Spleen (tissue), 11 donors: ENCODE data around the gene PCNX3. TPM values are rescaled to one million over a fixed set of nuclear protein-coding genes. Genes with fewer than 3 reads are reported as not detected.
A peak's percentile ranks its signal among the peaks of the same experiment; 100 is the strongest.
"Not testable (repeated sequence)": the region's sequence is repeated elsewhere in the genome, so short reads cannot be mapped to it uniquely, and the experiment has no call there.

Experiments
- DNase-seq: peaks from one replicate; pipeline ENCODE4 v3.0.0-alpha.2; 2020
- H3K27ac ChIP-seq, 8 donors: fragments of 200-600 bp; sonication (generic) in 7 of 8; 1 replicate in 4 of 8; 2 replicates in 4 of 8; pipeline versions ENCODE4 v1.5.0 to v1.8.0; 2016 to 2021; ENCODE audit warnings: inconsistent platforms in 4 of 8, mild to moderate bottlenecking in 4 of 8, moderate library complexity in 1 of 8
- H3K27me3 ChIP-seq, 7 donors: fragments of 200-600 bp; sonication (generic) in 6 of 7; replicated peaks in 1 of 7; 1 replicate in 4 of 7; 2 replicates in 3 of 7; pipeline versions ENCODE4 v1.5.0 to v1.8.0; 2016 to 2021; ENCODE audit warnings: inconsistent platforms in 3 of 7, mild to moderate bottlenecking in 1 of 7
- H3K36me3 ChIP-seq, 6 donors: fragments of 200-600 bp; sonication (generic) in 5 of 6; 1 replicate in 4 of 6; 2 replicates in 2 of 6; pipeline versions ENCODE4 v1.5.0 to v1.8.0; 2016 to 2021; ENCODE audit warnings: inconsistent platforms in 2 of 6
- H3K4me1 ChIP-seq, 6 donors: fragments of 200-600 bp; sonication (generic) in 5 of 6; 1 replicate in 3 of 6; 2 replicates in 3 of 6; pipeline versions ENCODE4 v1.5.0 to v1.8.0; 2016 to 2021; ENCODE audit warnings: inconsistent platforms in 3 of 6
- H3K4me3 ChIP-seq, 8 donors: fragments of 200-600 bp; sonication (generic) in 7 of 8; 1 replicate in 4 of 8; 2 replicates in 4 of 8; pipeline versions ENCODE4 v1.5.0 to v1.8.0; 2016 to 2021; ENCODE audit warnings: inconsistent platforms in 4 of 8, mild to moderate bottlenecking in 4 of 8, moderate library complexity in 2 of 8
- H3K9me3 ChIP-seq, 8 donors: fragments of 200-600 bp; sonication (generic) in 7 of 8; 1 replicate in 4 of 8; 2 replicates in 4 of 8; pipeline versions ENCODE4 v1.5.0 to v1.8.0; 2016 to 2021; ENCODE audit warnings: inconsistent platforms in 4 of 8
- CTCF ChIP-seq, 11 experiments: fragments of 200-600 bp in 7 of 11; fragments of 450-650 bp in 4 of 11; sonication (generic) in 4 of 11; IDR thresholded peaks in 8 of 11; conservative IDR thresholded peaks in 3 of 11; 1 replicate in 7 of 11; 2 replicates in 4 of 11; pipeline versions ENCODE4 v1.4.0 to v1.8.0; 2016 to 2021; ENCODE audit warnings: antibody characterized with exemption in 11 of 11, inconsistent platforms in 4 of 11, mild to moderate bottlenecking in 1 of 11
- POLR2A ChIP-seq, 3 donors: fragments of 450-650 bp; IDR thresholded peaks; one replicate each; pipeline ENCODE4 v1.5.1; 2017; ENCODE audit warnings: antibody characterized with exemption in 3 of 3, mild to moderate bottlenecking in 1 of 3
- POLR2AphosphoS5 ChIP-seq, 3 donors: sonication (generic); formaldehyde crosslinking; IDR thresholded peaks; one replicate each; pipeline ENCODE4 v1.5.1; 2017; ENCODE audit warnings: antibody characterized with exemption in 3 of 3
- WGBS, 5 donors: extraction: QIAGEN DNeasy Blood & Tissue Kit in 3 of 5; methylation state at CpG; one replicate each; pipeline versions ENCODE4 v1.1.5 to v1.1.7; 2013 to 2018; 5-methylcytosine and 5-hydroxymethylcytosine counted together
- intact Hi-C: fragments of 100-400 bp; cut with DNase I; formaldehyde crosslinking; loops from one replicate; pipeline ENCODE4 v1.15.0; 2023; ENCODE audit warnings: low total_unique reads
- polyA plus RNA-seq, 3 donors: library from polyadenylated mRNA; stranded (reverse); fragments of 200-250 nt; gene quantifications; one replicate each; pipeline ENCODE4 v1.2.1, GENCODE V29; 2013
- total RNA-seq, 7 donors: library from RNA; depleted of rRNA in 3 of 7; stranded (reverse); fragments of >200 nt in 3 of 7; fragmentation: NEBNext Ultra II Directional in 4 of 7; extraction: Animal tissue kit (Norgen Biotek cat#: 25700) in 4 of 7; gene quantifications; one replicate each; pipeline versions ENCODE4 v1.1.0 to v1.2.1, GENCODE V29; 2016 to 2021
- donor health status: healthy with polysubstance abuse.
- donor health status: DM: no; HTN: no; CAD: no; lungs with moderate emphysema.
- donor health status: DM: no; HTN: no; CAD: no.
- donor health status: Bipolar disorder and iron deficiency.
- donor health status: healthy.
- donor health status: DM: no; HTN: no; CAD: no.
- donor health status: DM: yes; HTN: yes; CAD: no.

Gene PCNX3
- total and polyA plus RNA-seq, 10 donors: 9.2 to 51.3 (median 46.9) TPM

- Histone ChIP-seq H3K27me3 (no peaks in the 10 kb centered on the region), H3K36me3 (peaks cover 9 to 69% (median 66%) of the 10 kb centered on the region in 6 donors), H3K4me3 (no peak overlapping the region), H3K27ac (peak overlapping the region in 3 of 8 donors; percentile 13 to 99 (median 50)), H3K4me1 (peaks cover 17 to 83% (median 50%) of the 10 kb centered on the region in 6 donors), H3K9me3 (no peaks in the 10 kb centered on the region)
- intact Hi-C loops: no loop called here
- peak; percentile 70 for DNase-seq
- WGBS, 5 donors: 87 to 95% (median 93%) methylated on average over 9 of the region's 9 CpGs
- TF ChIP-seq CTCF (IDR thresholded peaks at IDR 0.05 in 8 of 11, conservative IDR thresholded peaks at IDR 0.05 in 3 of 11) (no peak), POLR2A (IDR thresholded peaks at IDR 0.05) (no peak), POLR2AphosphoS5 (IDR thresholded peaks at IDR 0.05) (no peak)
Observed at GRCh38 chr11:65660038-65660437, 44.5 kb downstream of the PCNX3 start.

GRCh38 chr11:65660908-65661307, 45.3 kb downstream of the PCNX3 start:
- 92 to 98% (median 93%) methylated on average over 8 to 9 of the region's 9 CpGs for WGBS, 5 donors
- H3K27ac ChIP-seq: peak overlapping the region in 2 of 8 donors; percentile 99
- H3K4me3 ChIP-seq: peak overlapping the region in 3 of 8 donors; percentile 85 to 97 (median 91)
- H3K9me3 ChIP-seq, H3K27me3 ChIP-seq, intact Hi-C loops: not testable (repeated sequence)
- peaks cover 9 to 61% (median 58%) of the 10 kb centered on the region in 6 donors for H3K36me3 ChIP-seq
- H3K4me1 ChIP-seq: peaks cover 17 to 74% (median 46%) of the 10 kb centered on the region in 6 donors
- peak; percentile 52 for DNase-seq

- Histone ChIP-seq H3K9me3 (no peaks in the 10 kb centered on the region), H3K4me3 (peak overlapping the region; percentile 62 to 97 (median 86)), H3K27me3 (no peaks in the 10 kb centered on the region), H3K4me1 (peaks cover 17 to 70% (median 46%) of the 10 kb centered on the region in 6 donors), H3K36me3 (peaks cover 9 to 56% (median 50%) of the 10 kb centered on the region in 6 donors), H3K27ac (peak overlapping the region; percentile 93 to 99 (median 98))
- peak; percentile 84 for DNase-seq
- no peak for TF ChIP-seq CTCF (IDR thresholded peaks at IDR 0.05 in 8 of 11, conservative IDR thresholded peaks at IDR 0.05 in 3 of 11)
- no peak for TF ChIP-seq POLR2AphosphoS5 (IDR thresholded peaks at IDR 0.05)
- TF ChIP-seq POLR2A (IDR thresholded peaks at IDR 0.05): no peak
- intact Hi-C loops: no loop called here
- WGBS, 5 donors: 51 to 78% (median 69%) methylated on average over 6 to 25 of the region's 25 CpGs
Observed at GRCh38 chr11:65661599-65662246, 46.1 kb downstream of the PCNX3 start.

- H3K4me3 ChIP-seq: peak overlapping the region; percentile 62 to 97 (median 86)
- H3K4me1 ChIP-seq: peaks cover 17 to 67% (median 46%) of the 10 kb centered on the region in 6 donors
- peak overlapping the region; percentile 93 to 99 (median 98) for H3K27ac ChIP-seq
- H3K9me3 ChIP-seq: no peaks in the 10 kb centered on the region
- H3K36me3 ChIP-seq: peaks cover 9 to 50% (median 44%) of the 10 kb centered on the region in 6 donors
- TF ChIP-seq POLR2AphosphoS5 (IDR thresholded peaks at IDR 0.05): no peak
- no peak for TF ChIP-seq CTCF (IDR thresholded peaks at IDR 0.05 in 8 of 11, conservative IDR thresholded peaks at IDR 0.05 in 3 of 11)
- no peak for TF ChIP-seq POLR2A (IDR thresholded peaks at IDR 0.05)
- no peaks in the 10 kb centered on the region for H3K27me3 ChIP-seq
- intact Hi-C loops: no loop called here
- DNase-seq: no peak
- 0 to 2% (median 1%) methylated on average over 7 to 29 of the region's 29 CpGs for WGBS, 5 donors
Observed at GRCh38 chr11:65662247-65662798, 46.7 kb downstream of the PCNX3 start.
